ENCODE measurements around the gene CHD1. TPM values are rescaled to one million over a fixed set of nuclear protein-coding genes. Genes with fewer than 3 reads are reported as not detected.
A peak's percentile ranks its signal among the peaks of the same experiment; 100 is the strongest.

CHD1 gene
- total RNA-seq, 2 experiments from 2014 or later, result 217 to 228 TPM

- Histone ChIP-seq H3K9me3 (ENCODE audit: control insufficient read depth in 1 of 2, insufficient read depth in 1 of 2, low read length in 2 of 2) (no peaks in the 10 kb centered on the region), H3K27ac (ENCODE audit: low read depth in 1 of 2, low read length in 2 of 2) (no peak overlapping the region), H3K4me1 (ENCODE audit: insufficient read depth, low read length) (no peaks in the 10 kb centered on the region), H3K4me3 (ENCODE audit: low read length) (no peak overlapping the region), H3K36me3 (ENCODE audit: insufficient read depth, low read length) (no peaks in the 10 kb centered on the region), H3K27me3 (ENCODE audit: control insufficient read depth in 1 of 2, insufficient read depth in 2 of 2, low read length in 2 of 2) (no peaks in the 10 kb centered on the region)
- intact Hi-C loops (cut with DNase I, micrococcal nuclease), result no loop called here
- Mint-ChIP-seq H3K36me3 (ENCODE audit: low read depth) (no peaks in the 10 kb centered on the region), H3K4me1 (ENCODE audit: low read depth) (peaks cover 57% of the 10 kb centered on the region), H3K27me3 (no peaks in the 10 kb centered on the region), H3K9me3 (no peaks in the 10 kb centered on the region), H3K27ac (peak overlapping the region; percentile 9), H3K4me3 (no peak overlapping the region)
- DNase-seq (no peak), ATAC-seq (ENCODE audit: poor library complexity) (no peak)
- CTCF ChIA-PET, result no interaction called here
- POLR2A ChIA-PET, result interaction anchor here (2.0 kb wide), 1 partner anchor 14 kb away, joined by 11 read pairs; the partner anchor contains the start of gene CHD1
- TF ChIP-seq CTCF (IDR thresholded peaks at IDR 0.05), result no peak
These were observed 14.0 kb upstream of the CHD1 start for GRCh38 chr5:98942847-98943246.

GRCh38 chr5:98941131-98941883 lies 12.5 kb upstream of the CHD1 start:
- no peak for ATAC-seq (ENCODE audit: poor library complexity)
- H3K4me1 Mint-ChIP-seq (ENCODE audit: low read depth), result peaks cover 63% of the 10 kb centered on the region
- no peaks in the 10 kb centered on the region for H3K9me3 Mint-ChIP-seq
- no peaks in the 10 kb centered on the region for H3K36me3 Mint-ChIP-seq (ENCODE audit: low read depth)
- H3K27ac Mint-ChIP-seq, result peak overlapping the region; percentile 97
- DNase-seq, result peak in 2 of 14 experiments; percentile 22 to 32
- no peaks in the 10 kb centered on the region for H3K4me1 ChIP-seq (ENCODE audit: insufficient read depth, low read length)
- intact Hi-C loops (cut with DNase I, micrococcal nuclease), result no loop called here
- no peaks in the 10 kb centered on the region for H3K36me3 ChIP-seq (ENCODE audit: insufficient read depth, low read length)
- H3K27me3 Mint-ChIP-seq, result no peaks in the 10 kb centered on the region
- no peaks in the 10 kb centered on the region for H3K9me3 ChIP-seq (ENCODE audit: control insufficient read depth in 1 of 2, insufficient read depth in 1 of 2, low read length in 2 of 2)
- no peak for TF ChIP-seq CTCF (IDR thresholded peaks at IDR 0.05)
- no peak overlapping the region for H3K27ac ChIP-seq (ENCODE audit: low read depth in 1 of 2, low read length in 2 of 2)
- no peaks in the 10 kb centered on the region for H3K27me3 ChIP-seq (ENCODE audit: control insufficient read depth in 1 of 2, insufficient read depth in 2 of 2, low read length in 2 of 2)
- no peak overlapping the region for H3K4me3 Mint-ChIP-seq
- CTCF ChIA-PET, result interaction anchor here (0.8 kb wide), 2 partner anchors 18 to 20 kb away, joined by 3 read pairs; no protein-coding TSS in a partner anchor
- H3K4me3 ChIP-seq (ENCODE audit: low read length), result no peak overlapping the region
- POLR2A ChIA-PET, result interaction anchor here (0.7 to 2.6 kb wide), 3 partner anchors 13 to 171 kb away, joined by 3 to 18 read pairs (median 3); partner anchors contain the start of gene CHD1

GRCh38 chr5:98940581-98940980 lies 11.8 kb upstream of the CHD1 start:
- ChIA-PET POLR2A (interaction anchor here (0.7 to 2.6 kb wide), 2 partner anchors 12 to 34 kb away, joined by 3 to 18 read pairs; partner anchors contain the start of gene CHD1), CTCF (no interaction called here)
- Histone ChIP-seq H3K27me3 (ENCODE audit: control insufficient read depth in 1 of 2, insufficient read depth in 2 of 2, low read length in 2 of 2) (no peaks in the 10 kb centered on the region), H3K9me3 (ENCODE audit: control insufficient read depth in 1 of 2, insufficient read depth in 1 of 2, low read length in 2 of 2) (no peaks in the 10 kb centered on the region), H3K36me3 (ENCODE audit: insufficient read depth, low read length) (no peaks in the 10 kb centered on the region), H3K4me3 (ENCODE audit: low read length) (no peak overlapping the region), H3K27ac (ENCODE audit: low read depth in 1 of 2, low read length in 2 of 2) (no peak overlapping the region), H3K4me1 (ENCODE audit: insufficient read depth, low read length) (no peaks in the 10 kb centered on the region)
- H3K27me3 Mint-ChIP-seq, result no peaks in the 10 kb centered on the region
- DNase-seq (no peak), ATAC-seq (ENCODE audit: poor library complexity) (no peak)
- no peaks in the 10 kb centered on the region for H3K36me3 Mint-ChIP-seq (ENCODE audit: low read depth)
- H3K4me3 Mint-ChIP-seq, result no peak overlapping the region
- H3K4me1 Mint-ChIP-seq (ENCODE audit: low read depth), result peaks cover 70% of the 10 kb centered on the region
- no peaks in the 10 kb centered on the region for H3K9me3 Mint-ChIP-seq
- no peak for TF ChIP-seq CTCF (IDR thresholded peaks at IDR 0.05)
- peak overlapping the region; percentile 97 for H3K27ac Mint-ChIP-seq
- intact Hi-C loops (cut with DNase I, micrococcal nuclease), result no loop called here

Measured in CD4-positive, alpha-beta T cell (primary cell).